GM21447 (cell line): ENCODE results near the gene UGP2.
"Not testable (repeated sequence)": the region's sequence is repeated elsewhere in the genome, so short reads cannot be mapped to it uniquely, and the experiment has no call there.

Experiments used
- ATAC-seq: cut with Tn5 transposase; IDR thresholded peaks from one replicate; pipeline ENCODE4 v1.9.1; 2021; ENCODE audit not compliant: unreplicated experiment

UGP2 gene

GRCh38 chr2:63890678-63891077 is 49.0 kb downstream of the UGP2 start:
- ATAC-seq, result no peak

- ATAC-seq, result no peak
Measured at GRCh38 chr2:63891488-63892030, 49.9 kb downstream of the UGP2 start.

- ATAC-seq, result no peak
Measured at GRCh38 chr2:63893163-63893562, 51.5 kb downstream of the UGP2 start.

GRCh38 chr2:63894167-63894566 is 52.5 kb downstream of the UGP2 start:
- ATAC-seq, result no peak

GRCh38 chr2:63898839-63899238 is 57.1 kb downstream of the UGP2 start:
- no peak for ATAC-seq

- no peak for ATAC-seq
Measured at GRCh38 chr2:63899639-63900038, 57.9 kb downstream of the UGP2 start.

GRCh38 chr2:63902149-63902548 is 60.5 kb downstream of the UGP2 start:
- ATAC-seq, result no peak

DNA sequence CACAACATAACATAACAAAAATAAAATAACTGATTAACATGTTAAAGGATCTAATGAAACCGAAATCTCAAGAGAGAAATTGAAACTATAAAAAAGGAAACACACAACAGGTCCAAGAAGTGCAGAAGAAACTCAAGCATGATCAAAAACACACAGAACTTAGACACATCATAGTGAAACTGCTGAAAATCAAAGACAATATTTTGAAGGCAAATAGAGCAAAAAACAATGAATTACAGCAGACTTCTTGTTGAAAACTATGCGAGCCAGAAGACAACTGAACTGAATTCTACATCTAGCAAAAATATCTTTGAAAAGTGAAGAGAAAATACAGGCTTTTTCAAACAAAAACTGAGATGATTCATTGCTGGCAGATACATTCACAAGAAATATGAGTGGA is 61.3 kb downstream of the UGP2 start:
- peak; percentile 74 for ATAC-seq

DNA sequence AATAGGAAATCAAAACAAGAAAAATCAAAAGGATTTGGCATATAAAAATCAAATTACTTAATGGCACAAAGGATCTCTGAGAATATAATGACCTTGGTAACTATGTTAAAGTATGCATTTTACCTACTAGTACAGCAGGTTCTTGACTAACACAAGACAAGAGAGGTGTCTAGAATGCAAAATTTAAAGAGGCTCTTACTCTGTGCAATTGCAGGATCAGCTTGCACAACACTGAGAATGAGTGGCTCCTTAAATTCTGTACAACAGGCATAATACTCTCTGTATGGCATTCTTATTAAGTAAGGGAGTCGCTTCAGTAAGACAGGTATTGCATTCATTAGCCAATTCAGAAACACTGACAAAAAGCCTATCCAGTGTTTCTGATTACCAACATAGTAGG is 72.6 kb downstream of the UGP2 start:
- no peak for ATAC-seq

GRCh38 chr2:63926815-63927214 is 85.1 kb downstream of the UGP2 start:
- no peak for ATAC-seq

GRCh38 chr2:63932104-63932503 is 90.4 kb downstream of the UGP2 start:
- not testable (repeated sequence) for ATAC-seq
